ENCODE data around the gene SMPD3. TPM values are rescaled to one million over a fixed set of nuclear protein-coding genes. Genes with fewer than 3 reads are reported as not detected.

The SMPD3 gene
- total RNA-seq, 1 experiment from 2014 or later, result 0.70 TPM

DNA sequence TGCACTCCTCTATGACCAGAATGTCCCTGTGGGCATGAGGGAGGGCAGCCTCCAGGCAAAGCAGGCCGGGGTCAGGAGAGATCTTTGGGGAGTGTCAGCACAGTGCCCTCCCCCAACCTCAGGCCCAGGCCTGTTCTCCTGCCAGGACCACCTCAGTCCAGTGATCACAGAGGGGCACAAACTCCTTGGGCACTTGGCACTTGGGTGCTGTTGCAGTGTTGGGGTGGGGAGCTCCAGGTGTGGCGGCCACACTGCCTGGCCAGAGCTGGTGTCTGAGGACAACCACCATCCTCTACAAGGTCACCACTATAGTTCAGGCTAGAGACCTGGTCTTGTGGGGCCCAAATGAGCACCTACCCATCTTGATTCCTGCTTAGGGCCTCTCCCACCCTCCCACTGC, 37.2 kb downstream of the SMPD3 start:
- H3K23me2 ChIP-seq (ENCODE audit: insufficient read length, low read depth, low read length, poor library complexity, severe bottlenecking), result no peaks in the 10 kb centered on the region
- no peak overlapping the region for H3K18ac ChIP-seq (ENCODE audit: insufficient read length, low read depth, low read length)
- H3T11ph ChIP-seq (ENCODE audit: low read length), result no peak overlapping the region
- no peak overlapping the region for H4K91ac ChIP-seq (ENCODE audit: insufficient read length, low read depth, low read length)
- peak overlapping the region; percentile 80 for H4K8ac ChIP-seq (replicated peaks; ENCODE audit: insufficient read length, low read depth, low read length)
- H2BK20ac ChIP-seq (ENCODE audit: low read depth, low read length, poor library complexity, severe bottlenecking), result no peak overlapping the region
- Mint-ChIP-seq H3K4me1 (peaks cover 21 to 26% of the 10 kb centered on the region in 2 experiments), H3K27me3 (ENCODE audit: low read depth) (peaks cover 11% of the 10 kb centered on the region), H3K27ac (no peak overlapping the region), H3K36me3 (ENCODE audit: insufficient read depth in 1 of 3, low read depth in 3 of 3) (no peaks in the 10 kb centered on the region), H3K4me3 (no peak overlapping the region), H3K9me3 (no peaks in the 10 kb centered on the region)
- no CpG with 5 or more reads among the region's 2 CpGs for WGBS (ENCODE audit: extremely low coverage, insufficient read length, low lambda C conversion rate)
- H3K4ac ChIP-seq (ENCODE audit: low read depth, low read length), result no peak overlapping the region
- no peak for DNase-seq
- no peak overlapping the region for H3K27ac ChIP-seq (ENCODE audit: insufficient read length, low read depth, low read length)
- H3K79me2 ChIP-seq (ENCODE audit: insufficient read depth, low read length), result no peaks in the 10 kb centered on the region
- H3K27me3 ChIP-seq (ENCODE audit: insufficient read depth, low read length), result no peaks in the 10 kb centered on the region
- TF ChIP-seq, protein P1, sequence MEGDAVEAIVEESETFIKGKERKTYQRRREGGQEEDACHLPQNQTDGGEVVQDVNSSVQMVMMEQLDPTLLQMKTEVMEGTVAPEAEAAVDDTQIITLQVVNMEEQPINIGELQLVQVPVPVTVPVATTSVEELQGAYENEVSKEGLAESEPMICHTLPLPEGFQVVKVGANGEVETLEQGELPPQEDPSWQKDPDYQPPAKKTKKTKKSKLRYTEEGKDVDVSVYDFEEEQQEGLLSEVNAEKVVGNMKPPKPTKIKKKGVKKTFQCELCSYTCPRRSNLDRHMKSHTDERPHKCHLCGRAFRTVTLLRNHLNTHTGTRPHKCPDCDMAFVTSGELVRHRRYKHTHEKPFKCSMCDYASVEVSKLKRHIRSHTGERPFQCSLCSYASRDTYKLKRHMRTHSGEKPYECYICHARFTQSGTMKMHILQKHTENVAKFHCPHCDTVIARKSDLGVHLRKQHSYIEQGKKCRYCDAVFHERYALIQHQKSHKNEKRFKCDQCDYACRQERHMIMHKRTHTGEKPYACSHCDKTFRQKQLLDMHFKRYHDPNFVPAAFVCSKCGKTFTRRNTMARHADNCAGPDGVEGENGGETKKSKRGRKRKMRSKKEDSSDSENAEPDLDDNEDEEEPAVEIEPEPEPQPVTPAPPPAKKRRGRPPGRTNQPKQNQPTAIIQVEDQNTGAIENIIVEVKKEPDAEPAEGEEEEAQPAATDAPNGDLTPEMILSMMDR (conservative IDR thresholded peaks at IDR 0.05), result no peak
- H2BK5ac ChIP-seq (ENCODE audit: insufficient read length, low read length), result no peak overlapping the region
- no peak overlapping the region for H3K23ac ChIP-seq (ENCODE audit: insufficient read length, low read depth, low read length)
- no peak overlapping the region for H3K4me2 ChIP-seq (ENCODE audit: insufficient read depth, insufficient read length, low read length)
- no peaks in the 10 kb centered on the region for H3K9me3 ChIP-seq (ENCODE audit: control insufficient read depth, low read depth, low read length)
- H3K56ac ChIP-seq (ENCODE audit: insufficient read length, low read depth, low read length), result no peak overlapping the region
- no peaks in the 10 kb centered on the region for H4K20me1 ChIP-seq (ENCODE audit: control insufficient read depth, insufficient read depth, insufficient read length)
- no peak overlapping the region for H2BK12ac ChIP-seq (ENCODE audit: insufficient read length, low read depth, low read length)
- no peak overlapping the region for H2AK5ac ChIP-seq (ENCODE audit: insufficient read length, low read length)
- no peak overlapping the region for H2AFZ ChIP-seq (ENCODE audit: low read length)
- no peak overlapping the region for H4K5ac ChIP-seq (ENCODE audit: insufficient read length, low read depth, low read length)
- H3K14ac ChIP-seq (ENCODE audit: insufficient read depth, low read length), result no peak overlapping the region; the same call in 1 of the 2 replicates
- H3K79me1 ChIP-seq (ENCODE audit: insufficient read depth, low read depth, low read length, poor library complexity, severe bottlenecking), result no peaks in the 10 kb centered on the region
- H2BK120ac ChIP-seq (ENCODE audit: low read depth, low read length, poor library complexity, severe bottlenecking), result no peak overlapping the region
- no peak overlapping the region for H2BK15ac ChIP-seq (ENCODE audit: low read depth, low read length)
- H3K9ac ChIP-seq (ENCODE audit: extremely low read depth, insufficient read length, low read length), result no peak overlapping the region
- H3K4me1 ChIP-seq (ENCODE audit: insufficient read depth, low read length), result no peaks in the 10 kb centered on the region
